Measurements from ENCODE around the gene TMIE.
"Not testable (repeated sequence)": the region's sequence is repeated elsewhere in the genome, so short reads cannot be mapped to it uniquely, and the experiment has no call there.

GRCh38 chr3:46753127-46753526 is 51.9 kb downstream of the TMIE start:
- TF ChIP-seq CTCF, POLR2A, POLR2AphosphoS5 (IDR thresholded peaks at IDR 0.05): not testable (repeated sequence)

All from suprapubic skin (tissue), 4 donors.